ENCODE data around the gene CALHM4.

CALHM4 gene

GRCh38 chr6:116563830-116564229, 10.3 kb downstream of the CALHM4 start:
- TF ChIP-seq CTCF (IDR thresholded peaks at IDR 0.05; ENCODE audit: insufficient read depth, low read depth, low read length, missing control alignments) = no peak
- no peak for DNase-seq (ENCODE audit: low read depth)
- no peak overlapping the region for H3K4me3 ChIP-seq (ENCODE audit: low read length)

DNA sequence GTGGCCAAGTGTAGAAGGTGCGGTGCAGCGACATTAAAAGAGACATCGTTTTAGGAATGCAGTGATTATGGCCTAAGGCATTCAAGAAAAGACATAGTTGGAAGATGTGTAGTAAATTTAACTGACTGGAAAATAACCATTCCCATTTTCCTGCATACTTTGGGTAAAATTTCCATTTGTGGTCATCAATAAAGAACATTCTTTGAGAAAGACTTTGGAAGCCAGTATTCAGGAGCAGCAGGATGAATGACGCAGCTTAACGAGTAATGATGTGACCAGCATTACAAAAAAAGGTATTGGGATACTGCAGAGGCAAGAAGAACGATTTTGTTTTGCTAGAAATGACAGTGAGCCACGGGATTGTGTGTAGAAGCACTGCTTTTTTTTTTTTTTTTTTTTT, 10.8 kb downstream of the CALHM4 start:
- no peak for TF ChIP-seq CTCF (IDR thresholded peaks at IDR 0.05; ENCODE audit: insufficient read depth, low read depth, low read length, missing control alignments)
- no peak overlapping the region for H3K4me3 ChIP-seq (ENCODE audit: low read length)
- no peak for DNase-seq (ENCODE audit: low read depth)

- DNase-seq (ENCODE audit: low read depth) = peak; percentile 24
- H3K4me3 ChIP-seq (ENCODE audit: low read length) = peak overlapping the region; percentile 6
- TF ChIP-seq CTCF (IDR thresholded peaks at IDR 0.05; ENCODE audit: insufficient read depth, low read depth, low read length, missing control alignments) = no peak
Measured at GRCh38 chr6:116564921-116565872, 11.6 kb downstream of the CALHM4 start.

DNA sequence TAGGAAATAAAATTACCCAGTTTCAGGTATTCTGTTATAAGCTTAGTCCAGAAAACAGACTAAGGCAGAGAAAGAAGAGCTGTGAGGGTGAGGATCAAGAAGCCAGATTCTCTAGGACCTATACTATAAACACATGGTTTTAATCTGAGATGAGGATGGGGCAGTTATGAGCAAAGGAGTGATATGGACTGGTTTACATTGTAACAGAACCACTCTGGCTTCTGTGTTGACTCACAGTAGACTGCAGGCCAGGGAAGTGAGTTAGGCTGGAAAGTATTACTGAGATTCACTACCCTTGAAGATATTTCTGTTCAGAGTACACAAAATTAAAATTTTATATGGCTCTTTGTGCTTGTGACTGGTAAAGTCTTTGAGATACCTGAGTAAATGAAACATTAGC, 14.6 kb downstream of the CALHM4 start:
- H3K4me3 ChIP-seq (ENCODE audit: low read length) = no peak overlapping the region
- DNase-seq (ENCODE audit: low read depth) = no peak
- TF ChIP-seq CTCF (IDR thresholded peaks at IDR 0.05; ENCODE audit: insufficient read depth, low read depth, low read length, missing control alignments) = no peak

DNA sequence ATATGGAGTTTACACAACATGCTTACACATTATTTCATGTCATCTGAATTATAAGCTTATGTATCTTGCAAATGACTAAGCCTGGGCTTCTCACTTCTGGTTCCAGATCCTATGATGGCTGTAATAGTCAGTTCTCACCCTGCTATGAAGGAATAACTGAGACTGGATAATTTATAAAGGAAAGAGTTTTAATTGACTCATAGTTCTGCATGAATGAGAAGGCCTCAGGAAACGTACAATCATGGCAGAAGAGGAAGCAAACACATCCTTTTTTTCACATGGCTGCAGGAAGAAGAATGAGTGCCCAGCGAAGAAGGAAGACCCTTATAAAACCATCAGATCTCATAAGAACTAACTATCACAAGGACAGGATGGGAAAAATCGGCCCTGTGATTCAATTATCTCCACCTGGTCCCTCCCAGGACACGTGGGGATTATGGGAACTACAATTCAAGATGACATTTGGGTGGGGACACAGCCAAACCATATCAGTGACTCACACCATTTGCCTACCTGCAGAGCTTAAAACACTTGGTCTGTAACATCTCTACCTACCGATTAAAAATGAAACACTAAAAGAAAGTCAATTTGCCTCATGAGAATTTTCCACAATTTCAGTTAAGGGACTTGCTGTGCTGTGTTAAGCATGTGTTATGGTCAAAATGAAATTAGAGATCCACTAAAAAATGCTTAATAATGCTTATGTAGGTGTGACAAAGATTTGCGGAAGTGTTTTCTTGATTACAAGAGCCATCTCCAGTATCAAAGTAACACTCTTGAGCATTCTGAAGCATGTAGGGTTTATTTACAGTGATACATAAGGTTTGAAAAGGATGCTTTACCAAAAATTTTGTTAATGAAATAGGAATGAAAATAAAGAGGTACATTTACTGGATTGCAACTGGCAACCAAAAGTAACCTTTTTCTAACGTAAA, 15.5 kb downstream of the CALHM4 start:
- TF ChIP-seq CTCF (IDR thresholded peaks at IDR 0.05; ENCODE audit: insufficient read depth, low read depth, low read length, missing control alignments) = no peak
- no peak overlapping the region for H3K4me3 ChIP-seq (ENCODE audit: low read length)

GRCh38 chr6:116570856-116571682, 17.5 kb downstream of the CALHM4 start, which contains the start of gene RWDD1:
RWDD1 (plus strand) TSS chr6:116571504; CDS start chr6:116571583, 79 bp downstream.
- peak; percentile 100 for DNase-seq (ENCODE audit: low read depth)
- TF ChIP-seq CTCF (IDR thresholded peaks at IDR 0.05; ENCODE audit: insufficient read depth, low read depth, low read length, missing control alignments) = no peak
- peak within 1 kb of the TSS; percentile 98 for H3K4me3 ChIP-seq (ENCODE audit: low read length)

More for the DNA sequence above, 15.5 kb downstream of the CALHM4 start:
- peak; percentile 27 for DNase-seq (ENCODE audit: low read depth)
